ENCODE results near the gene CDH23. TPM values are rescaled to one million over a fixed set of nuclear protein-coding genes. Genes with fewer than 3 reads are reported as not detected.
A peak's percentile ranks its signal among the peaks of the same experiment; 100 is the strongest.

Gene CDH23
- polyA plus RNA-seq, 1 donor from 2014 or later: 6.6 TPM

DNA sequence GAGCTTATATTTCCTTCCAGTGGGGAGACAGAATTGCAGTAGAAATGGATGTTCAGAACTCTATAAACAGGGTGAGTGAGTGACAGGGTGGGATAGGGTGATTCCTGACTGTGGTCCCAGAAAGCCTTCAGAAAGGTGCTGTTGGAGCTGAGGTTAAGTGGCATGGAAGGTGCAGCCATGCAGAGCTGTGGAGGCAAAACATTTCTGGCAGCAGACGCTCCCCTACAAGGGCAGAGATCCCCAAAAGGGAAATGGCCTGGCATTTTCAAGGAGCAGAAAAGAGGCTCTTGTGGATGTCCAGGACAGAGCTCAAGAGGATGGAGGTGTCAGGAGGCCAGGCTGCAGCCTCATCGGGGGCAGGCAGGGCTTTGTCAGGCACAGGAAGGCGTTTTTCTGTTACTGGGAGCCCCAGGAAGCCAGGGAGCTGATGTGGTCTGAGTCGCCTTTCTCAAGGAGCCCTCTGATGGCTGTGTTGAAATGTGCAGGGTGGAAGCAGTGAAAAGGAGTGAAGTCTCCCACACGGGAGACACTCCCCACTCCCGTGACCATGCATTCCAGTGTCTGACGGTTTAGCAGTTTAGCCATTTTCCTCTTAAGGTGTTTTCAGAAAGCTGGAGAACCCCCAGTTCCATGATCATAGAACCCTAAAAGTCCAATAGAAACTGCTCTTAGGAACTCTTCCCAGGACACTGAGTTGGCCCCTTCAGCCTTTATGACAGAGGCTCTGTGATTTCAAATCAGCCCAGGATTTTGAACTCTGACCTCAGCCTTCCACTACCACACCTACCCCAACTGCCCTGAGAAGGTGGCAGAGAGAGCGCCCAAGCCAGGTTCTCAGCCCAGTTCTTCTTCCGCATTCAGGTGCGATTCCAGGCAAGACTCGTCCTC is 226.6 kb downstream of the CDH23 start:
- H3K9me2 ChIP-seq (ENCODE audit: insufficient read depth, low read length): no peaks in the 10 kb centered on the region
- no peaks in the 10 kb centered on the region for H4K20me1 ChIP-seq (ENCODE audit: insufficient read depth)
- H3F3A ChIP-seq (ENCODE audit: insufficient read depth, low read length, poor library complexity, severe bottlenecking): peaks cover 3% of the 10 kb centered on the region
- no peaks in the 10 kb centered on the region for H3K27me3 ChIP-seq (ENCODE audit: insufficient read depth, low read depth, low read length)
- no peak overlapping the region for H3K9ac ChIP-seq (ENCODE audit: low read length)
- no peak overlapping the region for H3K4me2 ChIP-seq (ENCODE audit: low read length)
- no peaks in the 10 kb centered on the region for H3K79me2 ChIP-seq (replicated peaks; ENCODE audit: insufficient read depth, low read length)
- no peak overlapping the region for H2AFZ ChIP-seq (ENCODE audit: low read depth, low read length)
- no peak overlapping the region for H3K27ac ChIP-seq (ENCODE audit: low read length)
- H3K9me3 ChIP-seq (ENCODE audit: low read length): no peaks in the 10 kb centered on the region
- H3K4me3 ChIP-seq (ENCODE audit: low read length): no peak overlapping the region
- no peaks in the 10 kb centered on the region for H3K36me3 ChIP-seq (ENCODE audit: insufficient read depth, low read length)
- no peak for TF ChIP-seq TAF1 (IDR thresholded peaks at IDR 0.05; ENCODE audit: low read depth)
- no peak for TF ChIP-seq POLR2AphosphoS5 (IDR thresholded peaks at IDR 0.05)
- no peak for TF ChIP-seq EP300 (conservative IDR thresholded peaks at IDR 0.05; ENCODE audit: poor library complexity, severe bottlenecking)
- TF ChIP-seq RAD21 (conservative IDR thresholded peaks at IDR 0.05): peak; percentile 51
- TF ChIP-seq, protein P1, sequence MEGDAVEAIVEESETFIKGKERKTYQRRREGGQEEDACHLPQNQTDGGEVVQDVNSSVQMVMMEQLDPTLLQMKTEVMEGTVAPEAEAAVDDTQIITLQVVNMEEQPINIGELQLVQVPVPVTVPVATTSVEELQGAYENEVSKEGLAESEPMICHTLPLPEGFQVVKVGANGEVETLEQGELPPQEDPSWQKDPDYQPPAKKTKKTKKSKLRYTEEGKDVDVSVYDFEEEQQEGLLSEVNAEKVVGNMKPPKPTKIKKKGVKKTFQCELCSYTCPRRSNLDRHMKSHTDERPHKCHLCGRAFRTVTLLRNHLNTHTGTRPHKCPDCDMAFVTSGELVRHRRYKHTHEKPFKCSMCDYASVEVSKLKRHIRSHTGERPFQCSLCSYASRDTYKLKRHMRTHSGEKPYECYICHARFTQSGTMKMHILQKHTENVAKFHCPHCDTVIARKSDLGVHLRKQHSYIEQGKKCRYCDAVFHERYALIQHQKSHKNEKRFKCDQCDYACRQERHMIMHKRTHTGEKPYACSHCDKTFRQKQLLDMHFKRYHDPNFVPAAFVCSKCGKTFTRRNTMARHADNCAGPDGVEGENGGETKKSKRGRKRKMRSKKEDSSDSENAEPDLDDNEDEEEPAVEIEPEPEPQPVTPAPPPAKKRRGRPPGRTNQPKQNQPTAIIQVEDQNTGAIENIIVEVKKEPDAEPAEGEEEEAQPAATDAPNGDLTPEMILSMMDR (IDR thresholded peaks at IDR 0.05; ENCODE audit: poor library complexity, severe bottlenecking): peak; percentile 56
- TF ChIP-seq SMC3 (conservative IDR thresholded peaks at IDR 0.05; ENCODE audit: poor library complexity): peak; percentile 57
- TF ChIP-seq MXI1 (conservative IDR thresholded peaks at IDR 0.05; ENCODE audit: poor library complexity, severe bottlenecking): no peak
- TF ChIP-seq, protein P2, sequence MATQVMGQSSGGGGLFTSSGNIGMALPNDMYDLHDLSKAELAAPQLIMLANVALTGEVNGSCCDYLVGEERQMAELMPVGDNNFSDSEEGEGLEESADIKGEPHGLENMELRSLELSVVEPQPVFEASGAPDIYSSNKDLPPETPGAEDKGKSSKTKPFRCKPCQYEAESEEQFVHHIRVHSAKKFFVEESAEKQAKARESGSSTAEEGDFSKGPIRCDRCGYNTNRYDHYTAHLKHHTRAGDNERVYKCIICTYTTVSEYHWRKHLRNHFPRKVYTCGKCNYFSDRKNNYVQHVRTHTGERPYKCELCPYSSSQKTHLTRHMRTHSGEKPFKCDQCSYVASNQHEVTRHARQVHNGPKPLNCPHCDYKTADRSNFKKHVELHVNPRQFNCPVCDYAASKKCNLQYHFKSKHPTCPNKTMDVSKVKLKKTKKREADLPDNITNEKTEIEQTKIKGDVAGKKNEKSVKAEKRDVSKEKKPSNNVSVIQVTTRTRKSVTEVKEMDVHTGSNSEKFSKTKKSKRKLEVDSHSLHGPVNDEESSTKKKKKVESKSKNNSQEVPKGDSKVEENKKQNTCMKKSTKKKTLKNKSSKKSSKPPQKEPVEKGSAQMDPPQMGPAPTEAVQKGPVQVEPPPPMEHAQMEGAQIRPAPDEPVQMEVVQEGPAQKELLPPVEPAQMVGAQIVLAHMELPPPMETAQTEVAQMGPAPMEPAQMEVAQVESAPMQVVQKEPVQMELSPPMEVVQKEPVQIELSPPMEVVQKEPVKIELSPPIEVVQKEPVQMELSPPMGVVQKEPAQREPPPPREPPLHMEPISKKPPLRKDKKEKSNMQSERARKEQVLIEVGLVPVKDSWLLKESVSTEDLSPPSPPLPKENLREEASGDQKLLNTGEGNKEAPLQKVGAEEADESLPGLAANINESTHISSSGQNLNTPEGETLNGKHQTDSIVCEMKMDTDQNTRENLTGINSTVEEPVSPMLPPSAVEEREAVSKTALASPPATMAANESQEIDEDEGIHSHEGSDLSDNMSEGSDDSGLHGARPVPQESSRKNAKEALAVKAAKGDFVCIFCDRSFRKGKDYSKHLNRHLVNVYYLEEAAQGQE (IDR thresholded peaks at IDR 0.05; ENCODE audit: borderline replicate concordance): no peak

DNA sequence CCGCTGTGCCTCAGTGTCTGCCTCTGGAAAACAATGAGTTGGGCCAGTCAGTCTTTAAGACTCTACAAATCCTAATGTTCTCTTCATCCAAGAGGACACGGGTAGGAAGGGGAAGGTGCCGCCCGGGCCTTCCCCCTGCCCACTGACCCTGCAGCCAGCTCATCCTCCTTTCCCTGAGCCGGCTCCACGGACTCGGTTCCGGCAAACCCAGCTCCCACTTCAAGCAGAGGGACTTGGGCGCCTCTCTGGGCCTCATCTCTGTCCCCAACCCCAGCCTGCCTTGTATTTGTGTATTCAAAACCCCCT is 227.2 kb downstream of the CDH23 start:
- H3K4me3 ChIP-seq (ENCODE audit: low read length): no peak overlapping the region
- no peak overlapping the region for H2AFZ ChIP-seq (ENCODE audit: low read depth, low read length)
- no peaks in the 10 kb centered on the region for H4K20me1 ChIP-seq (ENCODE audit: insufficient read depth)
- H3K79me2 ChIP-seq (replicated peaks; ENCODE audit: insufficient read depth, low read length): no peaks in the 10 kb centered on the region
- TF ChIP-seq RAD21 (conservative IDR thresholded peaks at IDR 0.05) (no peak), EZH2 (IDR thresholded peaks at IDR 0.05; ENCODE audit: borderline replicate concordance, insufficient read depth, low read length, poor library complexity, severe bottlenecking) (no peak), EP300 (conservative IDR thresholded peaks at IDR 0.05; ENCODE audit: poor library complexity, severe bottlenecking) (no peak), SMC3 (conservative IDR thresholded peaks at IDR 0.05; ENCODE audit: poor library complexity) (no peak), MXI1 (conservative IDR thresholded peaks at IDR 0.05; ENCODE audit: poor library complexity, severe bottlenecking) (no peak), POLR2AphosphoS5 (IDR thresholded peaks at IDR 0.05) (no peak), TAF1 (IDR thresholded peaks at IDR 0.05; ENCODE audit: low read depth) (no peak)
- TF ChIP-seq, protein P2 (IDR thresholded peaks at IDR 0.05; ENCODE audit: borderline replicate concordance): no peak
- TF ChIP-seq, protein P1 (IDR thresholded peaks at IDR 0.05; ENCODE audit: poor library complexity, severe bottlenecking): no peak
- no peak overlapping the region for H3K4me2 ChIP-seq (ENCODE audit: low read length)
- no peak overlapping the region for H3K27ac ChIP-seq (ENCODE audit: low read length)
- no peaks in the 10 kb centered on the region for H3K27me3 ChIP-seq (ENCODE audit: insufficient read depth, low read depth, low read length)
- peaks cover 3% of the 10 kb centered on the region for H3F3A ChIP-seq (ENCODE audit: insufficient read depth, low read length, poor library complexity, severe bottlenecking)
- H3K9ac ChIP-seq (ENCODE audit: low read length): no peak overlapping the region
- no peaks in the 10 kb centered on the region for H3K9me3 ChIP-seq (ENCODE audit: low read length)
- H3K9me2 ChIP-seq (ENCODE audit: insufficient read depth, low read length): no peaks in the 10 kb centered on the region
- no peaks in the 10 kb centered on the region for H3K36me3 ChIP-seq (ENCODE audit: insufficient read depth, low read length)

All from neural cell (in vitro differentiated cells).